Activated T-helper 2 cell treated with anti-CD3 and anti-CD28 coated beads, Interferon-gamma antibody, Interleukin-2, Interleukin-4, amounts not matched to agents 10 μg/mL and 5 μg/mL and 100 μg/mL, durations not matched to agents 14 hours and 24 hours and 36 hours (primary cell): ENCODE data around the gene MUL1. TPM values are rescaled to one million over a fixed set of nuclear protein-coding genes. Genes with fewer than 3 reads are reported as not detected.

ENCODE experiments used
- DNase-seq: peaks from one replicate; pipeline ENCODE4 v3.0.0; 2021; ENCODE audit warnings: low spot score
- H3K27ac Mint-ChIP-seq: one replicate; pipeline ENCODE4 v1.8.0; 2021; ENCODE audit warnings: mixed read lengths
- H3K27me3 Mint-ChIP-seq: one replicate; pipeline ENCODE4 v1.8.0; 2021; ENCODE audit warnings: low read depth, mixed read lengths
- H3K36me3 Mint-ChIP-seq: one replicate; pipeline ENCODE4 v1.8.0; 2021; ENCODE audit warnings: low read depth, mixed read lengths
- H3K4me1 Mint-ChIP-seq: one replicate; pipeline ENCODE4 v1.8.0; 2021; ENCODE audit warnings: low read depth, mixed read lengths
- H3K4me3 Mint-ChIP-seq: one replicate; pipeline ENCODE4 v1.8.0; 2021; ENCODE audit warnings: low read depth, mild to moderate bottlenecking, moderate library complexity, mixed read lengths
- H3K9me3 Mint-ChIP-seq: one replicate; pipeline ENCODE4 v1.8.0; 2021; ENCODE audit warnings: mixed read lengths
- intact Hi-C: fragments of 100-400 bp; cut with micrococcal nuclease; formaldehyde crosslinking; loops from one replicate; pipeline ENCODE4 v1.15.1; 2023
- total RNA-seq: library from RNA; stranded (reverse); gene quantifications from 2 replicates; pipeline ENCODE4 v1.2.3, GENCODE V29; 2022

The MUL1 gene
- total RNA-seq, 1 donor from 2014 or later, result 17.1 TPM

DNA sequence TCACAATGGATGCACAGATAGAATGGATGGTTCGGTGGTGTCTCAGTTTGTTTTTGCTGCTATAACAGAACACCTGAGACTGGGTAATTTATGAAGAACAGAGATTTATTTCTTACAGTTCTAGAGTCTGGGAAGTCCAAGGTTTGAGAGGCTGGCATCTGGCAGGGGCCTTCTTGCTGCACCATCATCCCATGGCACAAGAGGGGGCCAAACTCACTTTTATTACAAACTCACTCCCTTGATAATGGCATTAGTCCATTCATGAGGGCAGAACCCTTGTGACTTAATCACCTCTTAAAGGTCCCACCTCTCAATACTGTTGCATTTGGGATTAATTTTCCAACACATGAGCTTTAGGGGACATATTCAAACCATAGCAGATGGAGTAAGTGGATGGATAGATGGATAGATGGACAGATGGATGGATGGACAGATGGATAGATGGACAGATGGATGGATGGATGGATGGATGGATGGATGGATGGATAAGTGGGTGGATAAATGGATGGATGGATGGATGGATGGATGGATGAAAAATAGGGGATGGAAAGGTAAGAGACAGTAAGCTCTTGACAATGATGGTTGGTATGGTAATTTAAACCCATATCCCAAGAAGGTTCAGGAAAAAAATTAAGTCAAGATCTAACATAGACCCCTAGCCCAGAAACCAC is 38.4 kb downstream of the MUL1 start:
- Mint-ChIP-seq H3K4me1 (no peaks in the 10 kb centered on the region), H3K9me3 (no peaks in the 10 kb centered on the region), H3K27me3 (peaks cover 18% of the 10 kb centered on the region), H3K36me3 (no peaks in the 10 kb centered on the region), H3K27ac (no peak overlapping the region), H3K4me3 (no peak overlapping the region)
- DNase-seq, result no peak
- intact Hi-C loops, result no loop called here

DNA sequence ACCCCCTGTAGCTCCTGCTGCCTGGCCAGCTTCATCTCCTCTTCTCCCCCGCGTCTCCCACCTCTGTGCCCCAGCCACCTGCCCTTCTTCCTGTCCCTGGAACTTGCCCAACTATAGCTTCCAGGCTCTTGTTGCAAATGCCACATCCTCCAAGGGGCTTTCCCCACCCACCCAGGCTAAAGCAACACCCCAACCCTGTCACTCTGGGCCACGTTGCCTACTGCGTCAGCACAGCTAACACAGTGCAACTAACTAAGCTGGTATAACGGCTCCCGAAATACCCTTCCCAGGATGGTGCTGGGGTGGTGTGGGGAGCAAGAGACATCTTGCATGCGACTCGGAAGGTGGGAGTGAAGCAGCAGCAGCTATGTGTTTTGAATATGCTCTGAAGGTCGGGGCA is 41.7 kb downstream of the MUL1 start:
- Mint-ChIP-seq H3K4me3 (no peak overlapping the region), H3K27me3 (peaks cover 2% of the 10 kb centered on the region), H3K4me1 (no peaks in the 10 kb centered on the region), H3K36me3 (no peaks in the 10 kb centered on the region), H3K27ac (no peak overlapping the region), H3K9me3 (no peaks in the 10 kb centered on the region)
- DNase-seq, result no peak
- intact Hi-C loops, result no loop called here

GRCh38 chr1:20465187-20465586 is 42.8 kb downstream of the MUL1 start:
- no peaks in the 10 kb centered on the region for H3K4me1 Mint-ChIP-seq
- no peak overlapping the region for H3K4me3 Mint-ChIP-seq
- intact Hi-C loops, result no loop called here
- H3K9me3 Mint-ChIP-seq, result no peaks in the 10 kb centered on the region
- DNase-seq, result no peak
- peaks cover 2% of the 10 kb centered on the region for H3K27me3 Mint-ChIP-seq
- H3K27ac Mint-ChIP-seq, result no peak overlapping the region
- H3K36me3 Mint-ChIP-seq, result no peaks in the 10 kb centered on the region

GRCh38 chr1:20463502-20463901 is 44.4 kb downstream of the MUL1 start:
- intact Hi-C loops, result no loop called here
- peaks cover 8% of the 10 kb centered on the region for H3K27me3 Mint-ChIP-seq
- no peaks in the 10 kb centered on the region for H3K9me3 Mint-ChIP-seq
- no peaks in the 10 kb centered on the region for H3K36me3 Mint-ChIP-seq
- DNase-seq, result no peak
- no peaks in the 10 kb centered on the region for H3K4me1 Mint-ChIP-seq
- H3K4me3 Mint-ChIP-seq, result no peak overlapping the region
- H3K27ac Mint-ChIP-seq, result no peak overlapping the region

DNA sequence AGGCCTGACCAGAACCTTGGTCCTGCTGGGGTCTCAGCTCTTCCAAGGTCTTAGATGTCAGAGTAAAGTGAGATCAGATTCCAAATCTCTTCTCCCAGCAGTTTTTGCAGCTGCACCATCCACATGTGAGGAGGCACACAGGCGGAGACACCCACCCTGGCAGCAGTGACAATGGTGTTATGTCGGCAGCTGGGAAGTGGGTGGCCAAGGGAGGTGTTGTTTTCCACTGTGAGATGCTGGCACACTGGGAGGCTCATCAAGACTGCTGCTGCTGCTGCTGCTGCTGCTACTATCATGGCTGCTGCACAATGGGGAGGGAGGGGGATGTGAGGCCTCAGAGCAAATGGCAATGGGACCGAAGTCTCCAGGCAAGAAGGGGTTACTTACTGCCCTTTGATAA is 45.6 kb downstream of the MUL1 start:
- intact Hi-C loops, result no loop called here
- Mint-ChIP-seq H3K27ac (no peak overlapping the region), H3K36me3 (no peaks in the 10 kb centered on the region), H3K4me1 (no peaks in the 10 kb centered on the region), H3K27me3 (peaks cover 8% of the 10 kb centered on the region), H3K9me3 (no peaks in the 10 kb centered on the region), H3K4me3 (no peak overlapping the region)
- no peak for DNase-seq

- no peaks in the 10 kb centered on the region for H3K9me3 Mint-ChIP-seq
- no peak overlapping the region for H3K27ac Mint-ChIP-seq
These were observed 49.2 kb downstream of the MUL1 start for GRCh38 chr1:20458717-20459116.

DNA sequence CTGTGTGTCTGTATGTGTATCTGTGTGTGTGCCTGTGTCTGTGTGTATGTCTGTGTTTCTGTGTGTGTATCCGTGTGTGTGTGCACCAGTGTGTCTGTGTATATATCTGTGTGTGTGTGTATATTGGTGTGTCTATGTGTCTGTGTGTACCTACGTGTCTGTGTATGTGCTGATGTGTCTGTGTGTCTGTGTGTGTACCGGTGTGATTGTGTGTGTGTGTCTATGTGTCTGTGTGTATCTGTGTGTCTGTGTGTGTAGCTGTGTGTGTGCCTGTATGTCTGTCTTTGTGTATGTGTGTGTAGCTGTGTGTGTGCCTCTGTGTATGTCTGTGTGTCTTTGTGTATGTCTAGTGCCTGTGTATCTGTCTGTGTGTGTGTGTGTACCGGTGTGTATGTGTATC is 53.9 kb downstream of the MUL1 start:
- intact Hi-C loops, result no loop called here
- H3K4me1 Mint-ChIP-seq, result no peaks in the 10 kb centered on the region

More at GRCh38 chr1:20458717-20459116, 49.2 kb downstream of the MUL1 start:
- H3K36me3 Mint-ChIP-seq, result no peaks in the 10 kb centered on the region
- H3K4me1 Mint-ChIP-seq, result no peaks in the 10 kb centered on the region
- no peak overlapping the region for H3K4me3 Mint-ChIP-seq
- H3K27me3 Mint-ChIP-seq, result peaks cover 7% of the 10 kb centered on the region
- no peak for DNase-seq
- intact Hi-C loops, result no loop called here

GRCh38 chr1:20449735-20450311 is 58.1 kb downstream of the MUL1 start:
- Mint-ChIP-seq H3K27ac (no peak overlapping the region), H3K36me3 (no peaks in the 10 kb centered on the region), H3K4me1 (no peaks in the 10 kb centered on the region), H3K9me3 (no peaks in the 10 kb centered on the region), H3K27me3 (peaks cover 11% of the 10 kb centered on the region), H3K4me3 (no peak overlapping the region)
- intact Hi-C loops, result no loop called here
- DNase-seq, result no peak

More for the DNA sequence above, 53.9 kb downstream of the MUL1 start:
- peaks cover 9% of the 10 kb centered on the region for H3K27me3 Mint-ChIP-seq
- H3K9me3 Mint-ChIP-seq, result no peaks in the 10 kb centered on the region
- no peak overlapping the region for H3K4me3 Mint-ChIP-seq
- H3K27ac Mint-ChIP-seq, result no peak overlapping the region
- H3K36me3 Mint-ChIP-seq, result no peaks in the 10 kb centered on the region
- DNase-seq, result no peak

Other genes starting within 250 kb of the MUL1 start
- gene VWA5B1, start 217.3 kb downstream of the MUL1 start, total RNA-seq, result not detected in 2 replicates
- gene CAMK2N1, start 21.9 kb downstream of the MUL1 start, total RNA-seq, result 2.2 TPM in 2 replicates
- not detected in 2 replicates for gene FAM43B, start 44.4 kb upstream of the MUL1 start, total RNA-seq
- not detected in 2 replicates for gene CDA, start 80.9 kb upstream of the MUL1 start, total RNA-seq
- gene PINK1, start 125.3 kb upstream of the MUL1 start, total RNA-seq, result 3.8 and 4.7 TPM in 2 replicates
- 184 and 186 TPM in 2 replicates for gene DDOST, start 153.2 kb upstream of the MUL1 start, total RNA-seq
- 0.09 TPM in 1 of 2 replicates, not detected in the other for gene KIF17, start 209.9 kb upstream of the MUL1 start, total RNA-seq
- gene SH2D5, start 224.6 kb upstream of the MUL1 start, total RNA-seq, result 0.05 and 0.16 TPM in 2 replicates